WI38 (cell line): ENCODE results near the gene EIF5AL1.

Experiments
- H3K4me3 ChIP-seq: 2 replicates; pipeline ENCODE4 v1.5.1; 2011; ENCODE audit warnings: low read depth, mild to moderate bottlenecking, control low read depth, low read length
- TF ChIP-seq, protein P1 (sequence below): IDR thresholded peaks from 2 replicates; pipeline ENCODE4 v1.5.1; 2012; ENCODE audit warnings: low read depth, mild to moderate bottlenecking, control low read depth, low read length

The EIF5AL1 gene

DNA sequence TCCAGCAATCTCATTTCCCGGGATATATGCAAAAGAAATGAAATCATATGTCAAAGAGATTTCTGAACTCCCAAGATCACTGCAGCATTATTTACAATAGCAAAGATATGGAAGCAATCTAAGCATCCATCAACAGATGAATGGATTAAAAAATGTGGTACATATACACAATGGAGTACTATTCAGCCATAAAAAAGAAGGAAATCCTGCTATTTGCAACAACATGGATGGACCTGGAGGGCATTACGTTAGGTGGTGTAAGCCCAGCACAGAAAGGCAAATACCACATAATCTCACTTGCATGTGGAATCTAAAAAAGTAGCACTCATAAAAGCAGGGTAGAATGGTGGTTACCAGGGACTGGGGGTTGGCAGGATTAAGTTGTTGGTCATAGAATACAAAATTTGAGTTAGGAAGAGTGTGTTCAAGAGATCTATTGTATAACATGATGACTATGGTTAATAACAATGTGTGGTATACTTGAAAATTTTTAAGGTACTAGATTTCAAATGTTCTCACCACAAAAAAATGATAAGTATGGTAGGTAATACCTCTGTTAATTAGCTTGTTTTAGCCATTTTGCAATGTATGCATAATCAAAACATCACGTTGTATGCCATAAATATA, 32.9 kb upstream of the EIF5AL1 start:
- no peak overlapping the region for H3K4me3 ChIP-seq
- TF ChIP-seq, protein P1, sequence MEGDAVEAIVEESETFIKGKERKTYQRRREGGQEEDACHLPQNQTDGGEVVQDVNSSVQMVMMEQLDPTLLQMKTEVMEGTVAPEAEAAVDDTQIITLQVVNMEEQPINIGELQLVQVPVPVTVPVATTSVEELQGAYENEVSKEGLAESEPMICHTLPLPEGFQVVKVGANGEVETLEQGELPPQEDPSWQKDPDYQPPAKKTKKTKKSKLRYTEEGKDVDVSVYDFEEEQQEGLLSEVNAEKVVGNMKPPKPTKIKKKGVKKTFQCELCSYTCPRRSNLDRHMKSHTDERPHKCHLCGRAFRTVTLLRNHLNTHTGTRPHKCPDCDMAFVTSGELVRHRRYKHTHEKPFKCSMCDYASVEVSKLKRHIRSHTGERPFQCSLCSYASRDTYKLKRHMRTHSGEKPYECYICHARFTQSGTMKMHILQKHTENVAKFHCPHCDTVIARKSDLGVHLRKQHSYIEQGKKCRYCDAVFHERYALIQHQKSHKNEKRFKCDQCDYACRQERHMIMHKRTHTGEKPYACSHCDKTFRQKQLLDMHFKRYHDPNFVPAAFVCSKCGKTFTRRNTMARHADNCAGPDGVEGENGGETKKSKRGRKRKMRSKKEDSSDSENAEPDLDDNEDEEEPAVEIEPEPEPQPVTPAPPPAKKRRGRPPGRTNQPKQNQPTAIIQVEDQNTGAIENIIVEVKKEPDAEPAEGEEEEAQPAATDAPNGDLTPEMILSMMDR = no peak

DNA sequence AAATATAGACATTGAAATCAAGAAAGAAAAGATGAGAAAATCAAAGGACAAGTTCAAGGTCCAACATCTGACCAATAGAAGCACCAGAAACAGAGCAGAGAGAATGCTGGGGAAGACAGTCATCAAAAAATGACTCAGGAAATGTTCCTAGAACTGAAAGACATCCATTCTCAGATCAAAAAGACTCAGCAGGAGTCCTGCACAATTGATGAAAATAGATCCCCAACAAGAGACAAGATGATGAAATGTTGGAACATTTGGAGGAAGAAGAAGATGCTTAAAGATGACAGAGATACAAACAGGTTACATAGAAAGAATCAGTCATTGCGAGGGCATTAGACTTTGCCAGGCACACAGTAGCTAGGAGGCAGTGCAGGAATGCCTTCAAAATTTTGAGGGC, 30.0 kb upstream of the EIF5AL1 start:
- TF ChIP-seq, protein P1 = no peak
- no peak overlapping the region for H3K4me3 ChIP-seq

DNA sequence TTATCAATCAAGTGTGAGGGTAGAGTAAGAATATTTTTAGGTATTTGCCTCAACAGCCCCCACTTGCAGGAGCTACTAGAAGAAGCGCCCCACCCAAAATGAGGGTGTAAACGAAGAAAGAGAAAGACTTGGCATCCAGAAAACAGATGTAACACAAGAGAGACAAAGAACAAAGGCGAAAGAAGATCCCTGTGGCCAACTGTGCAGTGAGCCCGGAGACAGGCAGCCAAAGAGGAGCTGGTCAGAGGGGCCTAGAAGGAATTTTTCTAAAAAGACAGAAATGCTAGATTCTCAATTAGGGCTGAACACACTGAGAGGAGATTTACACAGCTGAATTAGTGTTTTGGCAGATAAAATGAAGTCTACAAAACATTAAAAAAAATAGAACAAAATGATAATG, 29.6 kb upstream of the EIF5AL1 start:
- no peak overlapping the region for H3K4me3 ChIP-seq
- TF ChIP-seq, protein P1 = no peak

DNA sequence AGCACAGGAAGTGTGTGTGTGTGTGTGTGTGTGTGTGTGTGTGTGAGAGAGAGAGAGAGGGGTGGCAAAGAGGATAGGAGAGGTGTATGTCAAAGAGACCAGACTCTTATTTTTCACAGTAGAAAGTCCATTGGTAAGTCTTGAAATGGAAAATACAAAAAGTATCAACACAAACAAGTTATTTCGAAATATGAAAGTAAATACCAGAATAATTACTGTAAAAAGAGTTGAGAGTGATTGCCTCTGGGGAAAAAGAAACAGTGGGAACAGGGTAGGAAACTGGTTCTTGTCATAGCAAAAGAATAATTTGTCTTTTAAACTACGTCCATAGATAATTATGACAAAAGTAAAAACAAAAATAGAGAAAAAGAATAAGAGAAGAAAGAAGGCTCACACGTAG, 29.0 kb upstream of the EIF5AL1 start:
- no peak overlapping the region for H3K4me3 ChIP-seq
- TF ChIP-seq, protein P1 = no peak

DNA sequence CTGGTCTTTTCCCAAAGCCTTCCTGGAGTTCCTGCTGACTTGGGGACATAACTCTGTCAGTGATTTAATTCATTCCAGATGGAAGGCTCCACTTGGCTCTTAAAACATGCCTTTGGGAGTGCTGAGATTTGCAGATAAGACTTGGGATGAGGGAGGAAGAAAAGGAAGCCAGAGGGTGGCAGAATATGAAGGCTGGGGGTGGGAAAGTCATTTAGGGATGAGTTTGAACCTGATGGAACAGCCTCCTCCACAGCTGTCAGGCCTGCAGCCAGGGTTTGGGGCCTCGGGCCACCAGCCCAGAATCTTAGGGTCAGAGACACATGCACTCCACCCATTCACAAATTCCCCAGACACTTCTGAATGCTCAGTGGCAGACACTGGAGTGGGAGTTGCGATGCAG, 28.4 kb upstream of the EIF5AL1 start:
- TF ChIP-seq, protein P1 = no peak

DNA sequence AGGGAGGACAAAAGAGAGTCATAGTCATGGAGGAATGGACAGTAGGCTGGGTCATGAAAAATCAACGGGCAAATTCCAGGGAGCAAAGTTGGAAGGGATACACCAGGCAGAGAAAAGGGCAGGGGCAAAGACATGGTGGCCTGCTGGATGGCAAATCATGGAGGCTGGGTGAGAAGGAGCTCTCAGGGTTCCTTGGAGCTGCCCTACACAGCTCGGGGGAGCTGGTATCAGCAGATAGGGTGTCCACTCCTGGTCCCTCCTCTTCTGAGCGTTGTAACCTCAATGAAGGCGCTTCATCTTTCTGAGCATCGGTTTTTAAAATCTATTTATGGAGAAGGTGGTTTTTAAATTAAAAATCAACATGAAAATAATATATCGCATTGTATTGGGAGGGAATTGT, 27.9 kb upstream of the EIF5AL1 start:
- H3K4me3 ChIP-seq = no peak overlapping the region
- TF ChIP-seq, protein P1 = no peak

More for the DNA sequence above, 28.4 kb upstream of the EIF5AL1 start:
- H3K4me3 ChIP-seq = no peak overlapping the region

DNA sequence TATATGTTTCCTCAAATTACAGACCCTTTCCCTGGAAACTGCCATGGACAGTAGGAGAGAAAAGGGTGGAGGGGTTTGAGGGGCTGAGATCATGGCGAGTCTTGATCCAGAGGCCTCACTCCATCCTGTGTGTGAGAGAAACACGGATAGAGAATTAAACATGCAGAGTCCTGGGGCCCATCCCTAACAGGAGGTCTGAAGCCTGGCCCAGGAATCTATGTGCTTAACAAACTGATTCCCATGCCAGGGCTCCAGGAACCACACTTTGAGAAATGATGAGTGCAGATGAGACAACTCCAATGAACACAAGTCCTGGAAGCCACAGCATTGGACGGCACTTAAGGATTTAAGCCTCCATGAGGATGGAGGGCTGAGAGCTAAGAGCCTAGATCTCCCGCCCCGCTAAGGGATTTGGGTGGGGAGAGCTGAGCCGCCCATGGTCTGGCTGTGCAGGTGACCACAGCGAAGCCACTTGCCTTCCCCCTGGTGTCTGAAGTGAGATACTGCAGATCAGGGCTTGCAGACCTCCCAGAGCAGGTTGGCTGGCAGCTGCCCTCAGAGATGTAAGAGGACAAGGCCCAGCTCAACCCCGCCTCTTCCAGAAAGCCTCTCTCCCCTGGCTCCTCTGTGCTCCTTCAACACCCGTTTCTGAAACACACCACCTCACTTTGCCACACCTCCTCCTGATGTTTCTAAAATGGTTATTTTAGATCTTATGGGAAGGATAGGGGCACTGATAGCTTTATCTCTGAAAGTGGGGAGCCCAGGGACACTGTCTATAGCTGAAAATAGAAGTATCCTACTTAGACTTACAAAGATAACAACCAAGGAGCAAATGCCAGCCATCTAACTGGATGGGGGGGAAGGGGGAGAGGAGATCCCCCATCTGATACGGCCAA, 24.8 kb upstream of the EIF5AL1 start:
- TF ChIP-seq, protein P1 = peak; percentile 65

More for the DNA sequence above, 24.8 kb upstream of the EIF5AL1 start:
- H3K4me3 ChIP-seq = no peak overlapping the region
